HepG2 (cell line): Measurements from ENCODE around the gene OR52N2. TPM values are rescaled to one million over a fixed set of nuclear protein-coding genes. Genes with fewer than 3 reads are reported as not detected.

Experiments used
- ATAC-seq: fragments of 200-7000 bp; cut with Tn5 transposase; 3 replicates; pipeline ENCODE4 v1.9.1; 2020; ENCODE audit warnings: mild to moderate bottlenecking, moderate library complexity
- BruUV-seq: library from RNA; stranded (reverse); fragments of 400-500 nt; replicated peaks from 2 replicates; lab custom pipeline; 2021; lab: Mats Ljungman, UMichigan
- CTCF ChIA-PET: fragments of 300-600 bp; formaldehyde crosslinking; extraction: SDS; loops from one replicate; lab custom pipeline; 2021; ENCODE audit warnings: low total read pairs, inconsistent platforms, low intra/inter-chr PET ratio; lab: Yijun Ruan, JAX
- POLR2A ChIA-PET: fragments of 350-600 bp; sonication (Branson Sonifier 250); formaldehyde crosslinking; loops from one replicate; lab custom pipeline; 2020; ENCODE audit warnings: antibody characterized with exemption, inconsistent platforms; lab: Yijun Ruan, JAX
- DNase-seq: peaks from one replicate; pipeline ENCODE4 v3.0.0-alpha.2; 2015; ENCODE audit warnings: low spot score
- FAIRE-seq: peaks from 3 replicates; lab custom pipeline; 2011; peaks lifted over from hg19 to GRCh38; lab: Jason Lieb, UNC
- H2AFZ ChIP-seq: one replicate; pipeline ENCODE4 v1.6.1; 2011; ENCODE audit warnings: low read length, inconsistent platforms
- H3K27ac ChIP-seq: fragments of 300-600 bp; 3 replicates; pipeline ENCODE4 v1.8.0; 2011; ENCODE audit warnings: mixed run types, mild to moderate bottlenecking, mixed read lengths, low read length, inconsistent platforms; ENCODE audit not compliant: insufficient read depth; ENCODE audit errors: extremely low read length
- H3K27me3 ChIP-seq, 2 experiments: fragments of 200-600 bp in 1 of 2; 2 replicates in 1 of 2; 3 replicates in 1 of 2; pipeline versions ENCODE4 v1.6.0 to v1.8.0; 2011; ENCODE audit warnings: low read length in 2 of 2, mild to moderate bottlenecking in 2 of 2, moderate library complexity in 2 of 2, inconsistent platforms in 1 of 2; ENCODE audit not compliant: insufficient read depth in 2 of 2, control insufficient read depth in 1 of 2
- H3K36me3 ChIP-seq, 2 experiments: fragments of 200-600 bp in 1 of 2; replicated peaks in 1 of 2; 2 replicates in 1 of 2; 3 replicates in 1 of 2; pipeline versions ENCODE4 v1.5.1 to v1.8.0; 2011; ENCODE audit warnings: low read length in 2 of 2, inconsistent platforms in 1 of 2; ENCODE audit not compliant: insufficient read depth in 2 of 2, control insufficient read depth in 1 of 2
- H3K4me1 ChIP-seq: 2 replicates; pipeline ENCODE4 v1.5.1; 2012; ENCODE audit warnings: low read length, inconsistent platforms; ENCODE audit not compliant: insufficient read depth
- H3K4me2 ChIP-seq: 2 replicates; pipeline ENCODE4 v1.6.0; 2011; ENCODE audit warnings: low read depth, low read length, inconsistent platforms
- H3K4me3 ChIP-seq, 3 experiments: fragments of 200-600 bp in 1 of 3; sonication (generic), shearing (Covaris generic) in 1 of 3; replicated peaks in 1 of 3; 2 replicates each; pipeline ENCODE4 v1.5.1; 2011 to 2016; ENCODE audit warnings: low read length in 3 of 3, inconsistent platforms in 2 of 3, low read depth in 2 of 3, mild to moderate bottlenecking in 2 of 3, control low read depth in 1 of 3, mixed read lengths in 1 of 3; ENCODE audit not compliant: insufficient read depth in 1 of 3
- H3K79me2 ChIP-seq: one replicate; pipeline ENCODE4 v1.6.1; 2011; ENCODE audit warnings: low read length, inconsistent platforms; ENCODE audit not compliant: insufficient read depth
- H3K9ac ChIP-seq: 2 replicates; pipeline ENCODE4 v1.6.0; 2011; ENCODE audit warnings: mild to moderate bottlenecking, low read depth, low read length, inconsistent platforms; ENCODE audit not compliant: insufficient read depth
- H3K9me3 ChIP-seq: 2 replicates; pipeline ENCODE4 v1.5.1; 2012; ENCODE audit warnings: mild to moderate bottlenecking, low read length
- H4K20me1 ChIP-seq: 2 replicates; pipeline ENCODE4 v1.6.0; 2011; ENCODE audit warnings: inconsistent platforms, mild to moderate bottlenecking, low read length, moderate library complexity; ENCODE audit not compliant: insufficient read depth
- ESRRA ChIP-seq: sonication (generic); formaldehyde crosslinking; IDR thresholded peaks from 2 replicates; pipeline ENCODE4 v1.5.1; 2020; ENCODE audit warnings: mild to moderate bottlenecking, low read depth, missing genetic modification reagents
- GFI1 ChIP-seq: sonication (generic); formaldehyde crosslinking; IDR thresholded peaks from 2 replicates; pipeline ENCODE4 v1.5.0; 2020; ENCODE audit warnings: missing genetic modification reagents, mild to moderate bottlenecking, borderline replicate concordance
- NFYB ChIP-seq: sonication (generic); formaldehyde crosslinking; IDR thresholded peaks from 2 replicates; pipeline ENCODE4 v1.4.0; 2020; ENCODE audit warnings: missing genetic modification reagents
- SOX13 ChIP-seq, 3 experiments: fragments of 450-650 bp in 1 of 3; sonication (generic) in 1 of 3; formaldehyde crosslinking in 1 of 3; IDR thresholded peaks in 2 of 3; conservative IDR thresholded peaks in 1 of 3; 2 replicates each; pipeline versions ENCODE4 v1.5.0 to v1.6.1; 2016 to 2020; ENCODE audit warnings: antibody characterized with exemption in 1 of 3, mild to moderate bottlenecking in 1 of 3, missing compliant biosample characterization in 1 of 3, missing genetic modification reagents in 1 of 3, moderate library complexity in 1 of 3
- ZNF121 ChIP-seq: sonication (generic); formaldehyde crosslinking; IDR thresholded peaks from 2 replicates; pipeline ENCODE4 v1.5.0; 2020; ENCODE audit warnings: mild to moderate bottlenecking, missing genetic modification reagents
- ZNF468 ChIP-seq: sonication (generic); formaldehyde crosslinking; IDR thresholded peaks from 2 replicates; pipeline ENCODE4 v1.8.0; 2022; ENCODE audit warnings: mild to moderate bottlenecking, moderate library complexity, missing genetic modification reagents
- ZNF780A ChIP-seq: sonication (generic); formaldehyde crosslinking; IDR thresholded peaks from 2 replicates; pipeline ENCODE4 v1.8.0; 2022; ENCODE audit warnings: mild to moderate bottlenecking, missing genetic modification reagents, moderate library complexity
- WGBS: methylation state at CpG from one replicate; pipeline ENCODE4 v1.1.6; 2017; ENCODE audit warnings: low lambda C conversion rate; 5-methylcytosine and 5-hydroxymethylcytosine counted together
- in situ Hi-C: cut with HindIII; loops from 2 replicates; pipeline ENCODE4 v1.10.0; 2017; ENCODE audit warnings: low pct_unique_long_range_greater_than_20kb; ENCODE audit not compliant: extremely low pct_ligation_motif_present
- intact Hi-C: fragments of 100-400 bp; cut with micrococcal nuclease; formaldehyde crosslinking; loops from one replicate; pipeline ENCODE4 v1.10.0; 2022; ENCODE audit not compliant: unreplicated experiment
- polyA plus RNA-seq, 8 experiments: library from polyadenylated mRNA; depleted of rRNA in 3 of 8; stranded (reverse) in 7 of 8; unstranded in 1 of 8; fragments of >200 nt; fragmentation: Illumina TruSeq in 4 of 8; extraction: Trizol in 4 of 8; gene quantifications; 2 replicates each; pipeline versions ENCODE4 v1.2.1 to v1.2.3, GENCODE V29; 2011 to 2016; ENCODE audit warnings: low read depth in 4 of 8, missing spikeins in 1 of 8, mixed read lengths in 1 of 8; ENCODE audit not compliant: insufficient read depth in 1 of 8
- total RNA-seq, 5 experiments: library from RNA; depleted of rRNA; stranded (reverse); fragments of >200 nt; fragmentation: Illumina TruSeq; extraction: Trizol; gene quantifications; 2 replicates each; pipeline ENCODE4 v1.2.3, GENCODE V29; 2016; ENCODE audit warnings: low read depth in 1 of 5
- TF ChIP-seq, protein P1 (sequence below): sonication (generic); formaldehyde crosslinking; IDR thresholded peaks from 2 replicates; pipeline ENCODE4 v1.5.0; 2020; ENCODE audit warnings: missing genetic modification reagents, mild to moderate bottlenecking, borderline replicate concordance
- TF ChIP-seq, protein P2 (sequence below): sonication (generic); formaldehyde crosslinking; IDR thresholded peaks from 2 replicates; pipeline ENCODE4 v1.4.0; 2020; ENCODE audit warnings: mild to moderate bottlenecking, missing genetic modification reagents

The OR52N2 gene
- total and polyA plus RNA-seq, 2 of the 13 experiments (the other 11 are each of a cell fraction or from before 2014, with no cell fraction given): not detected

DNA sequence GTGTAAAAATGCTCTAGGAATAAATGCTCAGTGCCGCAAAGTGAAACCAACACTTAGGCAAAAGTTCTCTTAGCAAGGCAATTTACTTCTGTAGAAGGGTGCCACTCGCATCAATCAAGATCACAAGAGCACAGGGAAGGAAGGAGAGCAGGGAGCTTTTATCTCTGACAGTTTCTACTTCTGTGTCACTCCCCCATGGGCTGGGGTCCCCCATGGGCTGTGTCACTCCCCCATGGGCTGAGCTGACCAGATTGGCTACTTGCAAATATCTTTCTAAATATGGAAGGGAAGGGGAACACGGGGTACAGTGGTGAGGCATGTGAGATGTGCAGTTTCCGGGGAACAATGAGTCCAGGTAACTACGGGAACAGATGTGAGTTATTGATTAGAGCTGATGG is 397 bp downstream of the OR52N2 start:
- ChIA-PET CTCF (interaction anchor here (1.2 to 3.1 kb wide), 4 partner anchors 125 to 604 kb away, joined by 3 to 37 read pairs (median 22); partner anchors contain the start of gene TRIM5), POLR2A (no interaction called here)
- Histone ChIP-seq H3K4me3 (no peak overlapping the region; a peak in 1 of 6 replicates), H3K4me2 (peak overlapping the region; percentile 76), H3K79me2 (no peaks in the 10 kb centered on the region), H3K36me3 (no peaks in the 10 kb centered on the region), H3K27ac (no peak overlapping the region), H4K20me1 (no peaks in the 10 kb centered on the region), H3K27me3 (peaks cover 1 to 25% of the 10 kb centered on the region in 2 experiments; a peak in 4 of 5 replicates), H3K9ac (no peak overlapping the region), H2AFZ (peak overlapping the region; percentile 71), H3K9me3 (no peaks in the 10 kb centered on the region), H3K4me1 (peaks cover 18% of the 10 kb centered on the region)
- BruUV-seq: no TSS peak
- intact Hi-C loops: no loop called here
- no peak for FAIRE-seq
- no peak for DNase-seq
- TF ChIP-seq ZNF468 (no peak), SOX13 (IDR thresholded peaks at IDR 0.05) (no peak), SOX13 (CRISPR knock-in tag; conservative IDR thresholded peaks at IDR 0.05 in 1 of 2, IDR thresholded peaks at IDR 0.05 in 1 of 2) (no peak), NFYB (CRISPR knock-in tag) (no peak), ZNF780A (CRISPR knock-in tag) (no peak), GFI1 (no peak), ZNF121 (CRISPR knock-in tag) (no peak), ESRRA (CRISPR knock-in tag) (no peak)
- TF ChIP-seq, protein P1, sequence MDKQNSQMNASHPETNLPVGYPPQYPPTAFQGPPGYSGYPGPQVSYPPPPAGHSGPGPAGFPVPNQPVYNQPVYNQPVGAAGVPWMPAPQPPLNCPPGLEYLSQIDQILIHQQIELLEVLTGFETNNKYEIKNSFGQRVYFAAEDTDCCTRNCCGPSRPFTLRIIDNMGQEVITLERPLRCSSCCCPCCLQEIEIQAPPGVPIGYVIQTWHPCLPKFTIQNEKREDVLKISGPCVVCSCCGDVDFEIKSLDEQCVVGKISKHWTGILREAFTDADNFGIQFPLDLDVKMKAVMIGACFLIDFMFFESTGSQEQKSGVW (CRISPR knock-in tag): no peak
- TF ChIP-seq, protein P2, sequence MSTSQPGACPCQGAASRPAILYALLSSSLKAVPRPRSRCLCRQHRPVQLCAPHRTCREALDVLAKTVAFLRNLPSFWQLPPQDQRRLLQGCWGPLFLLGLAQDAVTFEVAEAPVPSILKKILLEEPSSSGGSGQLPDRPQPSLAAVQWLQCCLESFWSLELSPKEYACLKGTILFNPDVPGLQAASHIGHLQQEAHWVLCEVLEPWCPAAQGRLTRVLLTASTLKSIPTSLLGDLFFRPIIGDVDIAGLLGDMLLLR (CRISPR knock-in tag): no peak
- 15% methylated on average over 5 of the region's 5 CpGs for WGBS
- ATAC-seq: peak; percentile 36; the same call in 2 of the 3 replicates
- in situ Hi-C loops: loop anchor here (5.0 to 10.0 kb wide), 3 partner anchors 124 to 332 kb away; partner anchors contain the start of genes TRIM22 and TRIM5
